ENCODE measurements around the gene FBXO27.

GRCh38 chr19:39004403-39004802, 27.9 kb downstream of the FBXO27 start:
- TF ChIP-seq CTCF (IDR thresholded peaks at IDR 0.05) (no peak), ETV6 (CRISPR knock-in tag; IDR thresholded peaks at IDR 0.05) (no peak), ATF6 (CRISPR knock-in tag; IDR thresholded peaks at IDR 0.05) (no peak), FOXK1 (CRISPR knock-in tag; IDR thresholded peaks at IDR 0.05) (no peak), CBFB (CRISPR knock-in tag; IDR thresholded peaks at IDR 0.05; ENCODE audit: low read depth) (no peak), SP1 (CRISPR knock-in tag; conservative IDR thresholded peaks at IDR 0.05) (no peak), NR3C1 (CRISPR knock-in tag; conservative IDR thresholded peaks at IDR 0.05; ENCODE audit: low read depth) (no peak)
